ENCODE data around the gene NOD1.
"Not testable (repeated sequence)": the region's sequence is repeated elsewhere in the genome, so short reads cannot be mapped to it uniquely, and the experiment has no call there.

Gene NOD1

DNA sequence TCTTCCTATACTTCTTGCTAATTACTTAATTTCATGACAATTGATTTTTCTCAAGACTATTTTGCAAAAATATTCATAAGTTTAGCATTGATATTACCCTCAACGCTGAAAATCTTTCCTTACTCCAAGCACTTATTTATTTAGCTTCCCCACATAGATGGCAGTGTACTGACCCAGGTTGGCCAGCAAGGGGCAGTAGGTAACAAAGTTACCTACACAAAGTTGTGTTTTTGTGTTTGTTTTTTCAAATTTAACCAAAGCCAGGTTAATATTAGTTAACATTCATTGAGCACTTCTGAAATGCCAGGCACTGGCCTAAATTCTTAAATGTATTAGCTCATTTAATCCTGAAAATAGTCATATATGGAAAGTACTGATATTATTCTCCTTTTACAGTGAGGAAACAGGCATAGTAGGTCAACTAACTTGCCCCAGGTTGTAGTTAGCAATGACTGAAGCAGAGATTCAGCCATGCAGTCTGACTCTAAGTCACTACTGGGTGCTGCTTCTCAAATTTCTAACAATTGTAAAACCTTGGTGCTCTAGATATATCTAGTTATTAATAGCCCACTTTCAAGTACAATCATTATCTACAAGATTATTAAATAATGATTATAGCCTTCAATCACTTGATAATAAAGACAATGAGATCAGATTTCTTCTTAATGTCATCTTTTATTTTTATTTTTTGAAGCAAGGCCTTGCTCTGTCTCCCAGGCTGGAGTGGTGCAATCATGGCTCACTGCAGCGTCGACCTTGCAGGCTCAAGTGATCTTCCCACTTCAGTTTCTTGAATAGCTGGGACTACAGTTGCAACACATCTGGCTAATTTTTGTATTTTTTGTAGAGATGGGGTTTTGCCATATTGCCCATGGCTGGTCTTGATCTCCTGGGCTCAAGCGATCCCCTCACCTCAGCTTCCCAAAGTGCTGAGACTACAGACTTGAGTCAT is 31.8 kb upstream of the NOD1 start:
- Histone ChIP-seq H3K36me3 (ENCODE audit: low read depth) (no peaks in the 10 kb centered on the region), H3K4me3 (ENCODE audit: severe bottlenecking) (no peak overlapping the region), H3K27me3 (ENCODE audit: insufficient read depth, poor library complexity, severe bottlenecking) (no peaks in the 10 kb centered on the region), H3K9me3 (ENCODE audit: severe bottlenecking) (no peaks in the 10 kb centered on the region), H3K27ac (ENCODE audit: poor library complexity, severe bottlenecking) (no peak overlapping the region), H3K4me1 (ENCODE audit: insufficient read depth, poor library complexity, severe bottlenecking) (peaks cover 3% of the 10 kb centered on the region)
- ATAC-seq (ENCODE audit: low read depth) (peak; percentile 68; the same call in 1 of the 3 replicates), DNase-seq (ENCODE audit: low spot score) (no peak)
- TF ChIP-seq CTCF (IDR thresholded peaks at IDR 0.05; ENCODE audit: poor library complexity, severe bottlenecking) = peak; percentile 86

- not testable (repeated sequence) for H3K9me3 ChIP-seq (ENCODE audit: severe bottlenecking); H3K4me3 ChIP-seq (ENCODE audit: severe bottlenecking); H3K36me3 ChIP-seq (ENCODE audit: low read depth); ATAC-seq (ENCODE audit: low read depth); H3K4me1 ChIP-seq (ENCODE audit: insufficient read depth, poor library complexity, severe bottlenecking); H3K27me3 ChIP-seq (ENCODE audit: insufficient read depth, poor library complexity, severe bottlenecking); DNase-seq (ENCODE audit: low spot score); H3K27ac ChIP-seq (ENCODE audit: poor library complexity, severe bottlenecking)
Measured at GRCh38 chr7:30509171-30509857, 30.7 kb upstream of the NOD1 start.

- H3K9me3 ChIP-seq (ENCODE audit: severe bottlenecking); H3K36me3 ChIP-seq (ENCODE audit: low read depth); ATAC-seq (ENCODE audit: low read depth); H3K27ac ChIP-seq (ENCODE audit: poor library complexity, severe bottlenecking); H3K4me3 ChIP-seq (ENCODE audit: severe bottlenecking); DNase-seq (ENCODE audit: low spot score); H3K27me3 ChIP-seq (ENCODE audit: insufficient read depth, poor library complexity, severe bottlenecking): not testable (repeated sequence)
- peaks cover 14% of the 10 kb centered on the region for H3K4me1 ChIP-seq (ENCODE audit: insufficient read depth, poor library complexity, severe bottlenecking)
Measured at GRCh38 chr7:30507346-30507900, 28.8 kb upstream of the NOD1 start.

DNA sequence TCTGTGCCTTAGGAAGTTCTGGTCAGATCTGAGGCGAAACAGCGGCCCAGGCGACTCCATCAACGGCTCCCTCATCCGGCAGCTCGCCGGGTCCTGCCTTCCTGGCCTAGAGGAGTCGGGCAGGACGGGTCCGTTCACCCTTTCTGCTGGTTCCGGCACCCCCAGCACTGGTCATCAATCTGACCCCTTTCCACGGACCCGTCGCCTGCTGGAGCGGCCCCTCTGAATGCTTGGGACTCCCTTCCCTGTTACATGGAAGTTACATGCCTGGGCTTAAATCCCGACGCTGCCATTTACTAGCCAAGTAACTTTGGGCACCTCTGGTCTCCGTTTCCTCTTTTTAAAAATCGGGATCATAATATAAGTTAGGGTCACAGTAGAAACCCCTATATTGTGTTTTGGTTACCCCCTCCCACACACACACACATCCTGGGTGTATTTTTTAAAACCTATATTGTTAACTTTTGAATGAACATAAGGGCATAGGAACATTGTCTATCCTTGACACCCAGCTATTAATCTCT is 26.7 kb upstream of the NOD1 start:
- Histone ChIP-seq H3K9me3 (ENCODE audit: severe bottlenecking) (no peaks in the 10 kb centered on the region), H3K27me3 (ENCODE audit: insufficient read depth, poor library complexity, severe bottlenecking) (no peaks in the 10 kb centered on the region), H3K4me3 (ENCODE audit: severe bottlenecking) (peak overlapping the region; percentile 76), H3K36me3 (ENCODE audit: low read depth) (peaks cover 23% of the 10 kb centered on the region), H3K4me1 (ENCODE audit: insufficient read depth, poor library complexity, severe bottlenecking) (peaks cover 17% of the 10 kb centered on the region), H3K27ac (ENCODE audit: poor library complexity, severe bottlenecking) (peak overlapping the region; percentile 59)
- ATAC-seq (ENCODE audit: low read depth) = peak; percentile 16
- DNase-seq (ENCODE audit: low spot score) = peak; percentile 62
- TF ChIP-seq CTCF (IDR thresholded peaks at IDR 0.05; ENCODE audit: poor library complexity, severe bottlenecking) = no peak

DNA sequence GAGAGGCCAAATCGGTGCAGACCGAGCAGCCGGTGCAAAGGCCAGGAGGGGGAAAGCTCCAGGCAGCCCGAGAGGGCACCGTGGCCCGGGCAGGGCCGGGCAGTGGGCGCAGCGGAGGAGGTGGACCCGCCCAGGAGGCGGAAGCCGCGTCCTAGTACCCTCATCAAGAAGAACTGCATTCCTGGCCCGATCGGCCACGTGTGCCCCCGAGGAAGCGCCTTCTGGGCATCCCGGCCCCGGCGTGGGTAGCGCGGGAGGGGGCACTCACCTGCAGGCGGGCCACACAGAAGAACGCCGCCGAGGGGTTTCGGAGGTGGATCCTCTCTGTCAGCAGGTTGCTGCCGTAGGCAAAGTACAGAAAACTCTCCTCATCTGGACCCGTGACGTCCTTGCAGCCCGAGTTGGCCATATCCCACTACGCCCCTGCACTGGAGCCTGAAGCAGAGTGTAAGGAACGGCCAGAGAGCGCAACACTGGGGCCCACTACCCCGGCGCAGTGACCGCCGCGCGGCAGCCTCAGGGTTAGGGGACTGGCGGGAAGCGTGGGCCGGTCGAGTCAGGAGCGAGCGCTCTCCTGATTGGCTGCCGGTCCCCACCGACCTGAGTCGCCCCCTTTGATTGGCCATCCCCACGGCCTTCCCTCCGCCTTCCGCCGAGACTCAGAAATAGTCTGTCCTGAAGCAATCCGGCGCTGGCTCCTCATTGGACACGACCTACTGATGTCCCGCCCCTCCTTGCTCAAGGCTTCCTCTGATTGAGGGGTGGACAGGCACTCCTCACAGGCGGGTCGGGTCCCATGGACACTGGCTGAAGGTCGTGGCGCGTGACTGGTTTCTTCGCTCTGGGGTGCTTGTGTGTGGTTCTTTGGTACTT is 26.0 kb upstream of the NOD1 start, which contains the start of gene GGCT:
GGCT (minus strand) TSS at position 529 of the 873 bp plus-strand sequence; CDS start at position 409, 120 bp downstream.
- DNase-seq (ENCODE audit: low spot score) = peak; percentile 98
- no peaks in the 10 kb centered on the region for H3K9me3 ChIP-seq (ENCODE audit: severe bottlenecking)
- peak within 1 kb of the TSS; percentile 76 for H3K4me3 ChIP-seq (ENCODE audit: severe bottlenecking)
- peak; percentile 96 for ATAC-seq (ENCODE audit: low read depth)
- peak within 1 kb of the TSS; percentile 59 for H3K27ac ChIP-seq (ENCODE audit: poor library complexity, severe bottlenecking)
- no peak for TF ChIP-seq CTCF (IDR thresholded peaks at IDR 0.05; ENCODE audit: poor library complexity, severe bottlenecking)
- no peaks in the 10 kb centered on the region for H3K27me3 ChIP-seq (ENCODE audit: insufficient read depth, poor library complexity, severe bottlenecking)
- H3K4me1 ChIP-seq (ENCODE audit: insufficient read depth, poor library complexity, severe bottlenecking) = peaks cover 17% of the 10 kb centered on the region
- H3K36me3 ChIP-seq (ENCODE audit: low read depth) = peaks cover 29% of the 10 kb centered on the region
